ENCODE measurements around the gene KLF16.

The KLF16 gene

DNA sequence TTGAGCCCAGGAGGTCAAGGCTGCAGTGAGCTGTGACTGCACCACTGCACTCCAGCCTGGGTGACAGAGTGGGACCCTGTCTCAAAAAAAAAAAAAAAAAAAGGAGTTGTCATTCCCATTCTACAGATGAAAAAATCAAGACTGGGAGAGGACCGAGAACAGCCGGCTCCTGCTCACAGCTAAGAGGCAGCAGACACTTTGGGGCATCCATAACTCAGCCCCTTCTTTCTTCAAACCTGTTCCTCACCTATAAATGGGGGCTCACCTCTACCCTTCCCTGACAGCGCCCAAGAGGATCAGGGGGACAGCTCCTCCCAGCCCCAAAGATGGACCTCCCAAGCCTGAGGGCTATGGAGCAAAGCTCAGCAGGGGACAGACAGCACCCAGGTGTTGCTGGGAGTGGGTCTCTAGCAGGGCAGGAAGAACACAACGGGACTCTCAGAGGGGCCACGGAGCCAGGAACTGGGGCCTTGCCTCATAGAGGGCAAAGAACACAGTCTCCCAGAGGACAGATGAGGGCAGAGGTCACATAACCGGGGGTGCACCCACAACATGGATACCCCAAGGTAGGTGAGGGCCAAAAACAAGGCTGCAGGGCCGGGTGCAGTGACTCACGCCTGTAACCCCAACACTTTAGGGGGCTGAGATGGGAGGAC lies 3.4 kb upstream of the KLF16 start:
- no peak for DNase-seq

DNA sequence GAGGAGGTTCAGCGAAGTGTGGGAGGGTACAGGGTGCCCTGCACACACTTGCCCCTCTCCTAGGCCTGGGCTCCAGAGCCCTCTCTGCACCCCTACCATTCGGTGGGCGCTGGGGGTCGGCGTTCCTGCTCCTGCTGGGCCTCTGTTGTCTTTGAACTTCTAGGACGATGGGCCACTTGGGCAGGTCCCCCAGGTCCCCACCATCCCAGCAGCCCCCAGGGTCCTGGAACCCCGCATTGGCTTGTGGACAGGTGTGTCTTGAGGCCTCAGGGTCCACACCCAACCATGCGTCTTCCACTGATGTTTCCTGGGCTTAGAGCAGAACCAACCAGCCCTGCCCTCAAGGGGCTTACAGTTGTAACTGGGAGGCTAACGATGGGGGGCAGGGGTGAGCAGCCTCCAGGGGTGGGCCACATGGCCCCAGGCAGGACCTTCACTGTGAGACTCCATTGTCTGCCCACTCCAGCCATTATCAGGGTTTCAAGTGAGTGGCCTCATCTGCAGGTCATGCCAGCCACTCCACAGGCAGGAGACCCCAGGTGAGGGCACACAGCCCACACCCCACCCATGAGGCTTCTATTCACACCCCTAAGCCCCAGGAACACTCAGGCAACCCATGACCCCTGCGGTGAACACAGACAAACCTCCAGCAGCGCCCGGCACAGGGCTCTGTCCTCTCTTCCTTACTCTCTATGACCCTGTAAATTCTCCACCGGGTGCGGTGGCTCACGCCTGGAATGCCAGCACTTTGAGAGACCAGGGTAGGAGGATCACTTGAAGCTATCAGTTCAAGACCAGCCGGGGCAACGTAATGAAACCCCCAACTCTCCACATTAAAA lies 2.0 kb upstream of the KLF16 start:
- DNase-seq: no peak

DNA sequence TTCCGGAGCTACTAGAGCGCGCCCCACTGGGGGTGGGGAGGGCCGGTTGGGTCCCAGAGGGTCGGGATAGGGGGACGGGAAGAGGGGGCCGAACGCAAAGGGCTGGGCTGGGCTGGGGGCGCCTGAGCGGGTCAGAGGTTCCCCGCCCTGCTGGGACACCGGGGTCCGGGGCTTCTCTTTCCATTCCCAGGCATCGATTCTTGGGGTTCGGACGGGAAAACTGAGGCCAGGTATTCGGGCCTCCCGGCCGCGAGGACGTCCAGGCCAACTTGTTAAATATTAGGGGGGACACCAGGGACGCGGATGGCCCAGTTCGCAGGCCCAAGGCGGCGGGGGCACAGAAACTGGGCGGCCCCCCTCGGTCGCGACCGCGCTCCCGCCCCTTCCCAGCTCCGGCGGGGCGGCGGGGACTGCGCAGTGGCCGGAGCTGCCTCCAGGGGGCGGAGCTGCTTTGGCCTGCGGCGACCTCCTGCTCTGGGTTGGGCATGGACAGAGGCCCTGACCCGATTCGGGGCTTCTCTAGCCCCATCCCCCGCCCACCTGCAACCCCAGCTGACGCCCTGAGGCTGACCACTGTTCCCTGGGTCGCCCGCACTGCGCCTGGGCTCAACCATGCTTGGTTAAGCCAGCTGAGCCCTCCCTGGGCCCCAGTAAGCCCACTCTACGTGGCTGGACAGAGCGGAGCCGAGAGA lies 1.2 kb upstream of the KLF16 start:
- no peak for DNase-seq

DNA sequence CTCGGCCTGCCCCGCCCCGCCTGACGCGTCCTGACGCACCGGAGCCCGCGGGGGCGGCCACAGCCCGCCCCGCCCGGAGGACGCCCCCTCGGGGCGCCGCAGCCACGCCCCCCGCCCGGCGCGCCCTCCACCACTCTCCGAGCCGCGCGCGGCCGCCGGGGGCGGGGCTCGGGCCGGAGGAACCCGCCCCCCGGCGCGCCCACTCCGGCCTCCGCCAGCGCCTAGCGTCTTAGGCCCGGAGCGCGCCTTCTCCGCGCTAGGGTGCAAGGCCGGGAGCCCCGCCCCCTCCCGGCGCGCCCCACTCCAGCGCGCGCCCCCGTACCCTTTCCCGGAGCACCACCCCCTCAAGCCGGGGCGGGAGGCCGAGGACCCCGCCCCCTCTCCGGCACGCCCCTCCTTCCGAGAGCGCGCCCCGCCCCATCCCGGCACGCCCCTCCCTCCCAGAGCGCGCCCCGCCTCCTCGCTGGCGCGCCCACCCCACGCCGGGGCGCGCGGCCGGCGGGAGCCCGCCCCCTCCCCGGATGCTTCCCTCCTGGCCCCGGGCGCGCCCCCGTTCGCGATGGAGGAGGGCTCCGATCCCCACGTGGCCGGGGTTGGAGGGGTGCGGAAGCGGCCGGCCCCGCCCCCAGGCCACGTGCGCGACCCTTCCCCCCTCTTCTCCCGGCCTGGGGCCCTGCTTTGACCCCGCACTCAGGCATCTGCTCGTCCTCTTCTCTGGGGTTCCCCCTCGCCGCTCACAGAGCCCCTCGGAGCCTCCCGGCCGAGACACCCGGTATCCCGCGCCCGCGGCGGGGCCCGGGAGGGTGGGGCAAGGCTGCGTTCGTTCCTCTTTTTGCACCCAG lies 480 bp upstream of the KLF16 start:
- DNase-seq: peak; percentile 39

DNA sequence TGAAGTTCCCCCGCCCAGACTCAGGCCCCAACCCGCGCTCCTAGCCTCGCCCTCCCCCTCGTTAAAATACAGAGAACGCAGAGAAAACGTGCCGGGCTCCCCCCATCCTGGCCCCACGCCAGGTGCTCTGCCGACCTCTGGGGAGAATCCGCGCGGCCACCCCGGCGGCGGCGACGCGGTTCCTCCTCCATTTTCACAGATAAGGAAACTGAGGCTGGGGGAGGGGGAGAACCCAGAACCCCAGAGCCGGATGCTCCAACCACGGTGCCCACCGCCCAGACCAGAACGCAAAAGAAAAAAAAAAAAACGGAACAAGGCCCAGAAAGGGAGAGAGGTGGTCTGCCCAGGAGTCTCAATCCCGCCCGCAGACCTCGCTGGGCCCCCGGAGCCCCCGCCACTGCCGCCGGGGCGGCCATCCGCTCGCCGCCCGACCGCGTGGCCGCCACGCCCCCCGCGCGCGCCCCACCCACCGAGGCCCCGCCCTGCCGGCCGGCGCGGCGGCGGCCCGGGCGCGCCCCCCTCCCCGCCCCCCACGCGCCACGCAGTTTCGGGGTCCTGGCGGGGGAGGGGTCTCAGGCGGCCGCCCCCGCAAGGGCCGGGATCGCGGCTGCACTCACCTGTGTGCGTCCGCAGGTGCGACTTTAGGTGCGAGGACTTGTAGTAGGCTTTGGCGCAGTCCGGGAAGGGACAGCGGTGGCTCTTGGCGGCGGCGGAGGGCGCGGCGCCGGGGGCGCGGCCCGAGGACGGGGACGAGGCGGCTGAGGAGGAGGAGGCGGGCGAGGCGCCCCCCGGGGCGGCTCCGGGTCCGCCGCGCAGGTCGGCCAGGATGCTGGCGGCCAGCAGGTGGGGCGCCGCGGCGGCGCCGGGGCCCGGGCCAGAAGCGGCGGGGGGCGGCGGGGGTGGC lies 703 bp downstream of the KLF16 start:
- DNase-seq: no peak

DNA sequence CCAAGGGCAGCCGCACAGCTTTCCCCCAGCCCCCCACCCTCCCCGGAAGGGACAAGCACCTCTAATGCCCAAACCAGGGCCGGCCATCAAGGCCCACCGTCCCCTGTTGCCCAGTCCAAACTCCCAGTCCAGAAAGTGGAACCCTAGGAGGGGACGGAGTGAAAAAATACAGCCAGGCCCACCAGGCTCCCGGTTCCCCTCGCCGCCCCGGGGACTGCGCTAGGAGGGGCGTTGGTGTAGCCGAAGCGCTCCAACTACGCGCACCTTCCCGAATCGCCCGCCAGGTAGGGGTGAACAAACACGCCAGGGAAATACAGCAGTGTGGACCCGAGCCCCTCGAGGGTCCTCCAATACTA lies 1.3 kb downstream of the KLF16 start:
- no peak for DNase-seq

DNA sequence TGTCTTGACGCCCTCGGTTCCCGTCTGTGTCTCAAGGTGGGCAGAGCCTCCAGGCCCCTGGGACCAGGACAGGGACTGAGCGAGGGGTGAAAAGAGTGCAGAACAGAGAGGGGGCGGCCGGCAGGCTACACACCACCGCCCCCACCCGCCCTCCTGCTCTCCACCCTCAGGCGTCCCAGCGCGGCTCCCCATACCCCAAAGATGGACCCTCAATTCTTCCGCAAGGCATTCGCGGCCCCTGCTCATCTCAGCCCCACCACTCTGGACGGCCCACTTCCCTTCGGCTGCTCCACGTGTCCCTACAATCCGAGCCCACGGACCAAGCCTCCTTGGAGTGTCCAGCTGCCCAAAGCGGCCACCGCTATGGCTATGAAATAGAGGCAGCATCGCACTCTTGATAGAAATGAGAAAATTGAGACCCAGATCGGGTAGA lies 1.8 kb downstream of the KLF16 start:
- DNase-seq: no peak

DNA sequence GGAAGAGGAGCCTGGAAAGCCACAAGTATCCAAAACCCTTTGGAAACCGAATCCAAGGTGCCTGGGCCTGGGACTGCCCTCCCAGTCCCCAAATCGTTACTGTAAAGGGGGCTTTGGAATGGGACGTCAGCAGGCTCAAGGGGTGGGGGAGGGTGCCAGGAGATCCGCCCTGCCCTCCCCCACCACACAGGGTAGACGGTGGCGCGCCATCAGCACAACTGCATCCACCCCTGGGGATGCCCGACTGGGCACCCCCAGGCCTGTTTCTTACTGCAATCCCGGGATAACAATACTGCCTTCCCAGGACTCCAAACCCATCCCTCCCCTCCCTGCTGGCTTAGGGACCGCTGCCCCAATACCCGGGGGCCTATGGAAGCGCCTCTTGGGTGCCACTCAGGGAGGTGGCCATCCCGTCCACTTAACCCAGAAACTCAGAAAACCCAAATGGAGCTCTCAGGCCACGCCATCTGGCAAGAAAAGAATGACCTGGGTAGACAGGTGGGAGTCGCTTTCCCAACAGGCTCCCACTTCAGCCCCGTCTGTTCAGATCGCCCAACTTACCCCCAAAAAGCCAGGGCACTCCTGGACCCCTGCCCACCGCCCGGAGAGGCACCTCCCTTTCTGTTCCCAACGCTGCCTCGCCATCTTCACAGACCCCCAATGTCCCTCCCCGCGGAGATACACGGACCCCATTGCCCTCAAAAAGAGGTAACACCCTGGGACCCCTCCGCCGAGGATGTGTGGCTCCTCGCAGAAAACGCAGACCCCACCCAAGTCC lies 2.4 kb downstream of the KLF16 start:
- DNase-seq: no peak

DNA sequence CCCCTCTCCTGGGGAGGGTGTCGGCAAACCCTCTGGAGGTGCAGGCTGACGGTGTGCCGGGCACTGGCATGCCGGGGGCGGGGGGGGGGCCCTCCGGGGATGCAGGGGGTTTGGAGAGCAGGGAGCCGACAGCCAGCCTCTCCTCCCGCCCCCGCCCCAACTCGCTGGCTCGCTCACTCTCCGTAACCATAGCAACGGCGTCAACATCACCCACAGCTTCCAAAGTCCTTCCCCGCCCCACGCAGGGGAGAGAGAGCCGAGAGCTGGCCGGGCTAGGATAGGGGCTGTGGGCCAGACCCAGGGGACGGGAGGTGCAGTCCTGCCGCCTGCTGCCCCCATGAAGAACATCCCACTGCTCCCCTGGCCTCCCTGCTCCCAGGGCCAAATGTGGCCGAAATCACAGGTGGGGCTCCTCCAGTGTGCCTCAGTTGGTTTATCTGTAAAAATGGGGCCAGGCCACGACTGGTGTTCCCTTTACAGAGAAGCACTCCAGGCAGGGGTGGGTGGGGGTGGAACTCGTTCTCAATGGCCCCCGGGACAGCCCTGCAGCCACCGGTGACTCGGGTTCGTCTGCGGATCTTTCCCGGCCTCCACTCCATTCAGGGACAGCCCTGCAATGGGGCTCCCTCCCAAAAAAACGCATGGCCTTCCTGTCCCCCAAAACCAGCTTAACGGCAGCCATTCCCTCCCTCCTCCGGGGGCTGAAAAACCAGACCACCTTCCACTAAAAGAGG lies 3.2 kb downstream of the KLF16 start:
- no peak for DNase-seq

DNA sequence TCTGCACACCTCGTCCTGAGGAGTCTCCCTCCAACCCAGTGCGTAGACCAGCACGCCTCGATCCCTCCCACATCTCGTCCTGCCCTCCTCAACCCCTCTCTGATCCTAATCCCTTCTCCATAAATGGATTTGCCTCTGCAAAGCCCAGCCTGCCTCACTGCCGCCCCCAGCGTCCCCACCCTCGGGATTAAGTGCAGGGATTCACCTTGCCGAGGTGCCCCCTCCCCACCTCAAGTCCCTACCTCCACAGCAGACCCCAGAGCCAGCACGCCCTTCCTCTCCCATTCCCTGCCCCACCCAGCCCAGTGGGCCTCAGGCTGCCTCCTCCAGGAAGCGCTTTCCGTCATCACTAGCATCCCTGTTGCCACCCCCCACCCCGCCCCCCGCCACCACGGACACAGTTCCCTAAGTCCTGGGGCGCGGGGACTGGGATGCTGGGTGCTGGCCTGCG lies 4.0 kb downstream of the KLF16 start:
- no peak for DNase-seq

DNA sequence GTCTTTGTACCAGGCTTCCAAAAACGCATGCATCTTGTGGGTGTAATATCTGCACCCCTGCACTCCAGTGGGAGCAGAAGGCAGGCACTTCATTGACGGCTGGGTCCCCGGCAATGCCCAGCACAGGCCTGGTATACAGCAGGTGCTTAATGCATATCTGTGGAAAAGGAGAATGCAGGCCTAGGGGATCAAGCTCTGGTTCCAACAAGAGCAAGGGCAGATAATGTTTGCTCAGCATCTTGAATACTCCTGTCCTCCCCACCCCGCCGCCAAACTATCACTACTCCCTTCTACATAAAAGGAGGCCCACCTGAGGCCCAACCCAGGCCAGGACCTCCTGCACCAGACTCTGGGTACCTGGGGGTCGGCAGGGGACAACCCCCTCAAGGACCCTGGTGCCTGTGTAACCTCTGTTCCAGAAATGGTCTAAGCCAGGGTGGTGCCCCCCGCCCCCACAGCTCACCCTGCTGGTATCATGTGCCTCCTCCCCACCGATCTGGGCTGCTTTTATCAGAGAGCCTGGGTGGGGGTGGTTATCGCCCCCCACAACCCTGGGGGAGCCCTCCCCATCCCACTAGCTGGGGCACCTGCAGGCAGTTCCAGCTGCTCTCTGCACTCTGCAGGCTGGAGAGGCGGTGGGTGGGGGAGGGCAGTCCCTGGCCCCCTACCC lies 4.8 kb downstream of the KLF16 start:
- no peak for DNase-seq

DNA sequence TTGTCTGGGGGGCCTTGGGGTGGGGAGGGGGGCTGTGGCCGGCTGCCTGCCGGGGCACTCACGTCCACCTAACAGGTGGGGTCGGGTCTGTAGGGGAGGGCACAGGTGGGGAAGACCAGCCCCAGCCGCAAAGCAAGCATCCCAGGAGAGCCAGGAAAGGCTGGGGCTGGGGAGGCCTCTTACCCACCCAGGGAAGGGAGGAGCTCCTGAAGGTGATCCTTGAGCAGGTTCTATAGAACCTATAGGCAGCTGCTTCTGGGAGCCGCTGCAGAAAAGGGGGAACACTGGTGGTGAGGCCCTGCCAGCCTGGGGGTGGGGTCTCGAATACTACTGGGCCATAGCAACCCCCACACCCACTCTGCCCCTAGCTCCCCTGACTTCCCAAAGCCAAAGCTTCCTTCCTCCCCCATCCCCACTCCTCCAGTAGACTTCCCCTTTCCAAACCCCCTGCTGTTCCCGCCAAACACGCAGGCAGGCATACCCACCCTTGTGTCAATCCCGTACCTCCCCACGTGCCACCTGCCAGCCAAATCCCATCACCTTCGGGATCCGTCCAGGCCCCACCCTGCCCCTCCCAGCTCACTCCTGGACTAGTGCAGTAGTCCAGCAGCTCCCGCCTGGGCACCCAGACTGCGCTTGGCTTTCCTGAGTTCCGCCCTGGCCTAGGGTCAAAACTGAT lies 5.6 kb downstream of the KLF16 start:
- no peak for DNase-seq

DNA sequence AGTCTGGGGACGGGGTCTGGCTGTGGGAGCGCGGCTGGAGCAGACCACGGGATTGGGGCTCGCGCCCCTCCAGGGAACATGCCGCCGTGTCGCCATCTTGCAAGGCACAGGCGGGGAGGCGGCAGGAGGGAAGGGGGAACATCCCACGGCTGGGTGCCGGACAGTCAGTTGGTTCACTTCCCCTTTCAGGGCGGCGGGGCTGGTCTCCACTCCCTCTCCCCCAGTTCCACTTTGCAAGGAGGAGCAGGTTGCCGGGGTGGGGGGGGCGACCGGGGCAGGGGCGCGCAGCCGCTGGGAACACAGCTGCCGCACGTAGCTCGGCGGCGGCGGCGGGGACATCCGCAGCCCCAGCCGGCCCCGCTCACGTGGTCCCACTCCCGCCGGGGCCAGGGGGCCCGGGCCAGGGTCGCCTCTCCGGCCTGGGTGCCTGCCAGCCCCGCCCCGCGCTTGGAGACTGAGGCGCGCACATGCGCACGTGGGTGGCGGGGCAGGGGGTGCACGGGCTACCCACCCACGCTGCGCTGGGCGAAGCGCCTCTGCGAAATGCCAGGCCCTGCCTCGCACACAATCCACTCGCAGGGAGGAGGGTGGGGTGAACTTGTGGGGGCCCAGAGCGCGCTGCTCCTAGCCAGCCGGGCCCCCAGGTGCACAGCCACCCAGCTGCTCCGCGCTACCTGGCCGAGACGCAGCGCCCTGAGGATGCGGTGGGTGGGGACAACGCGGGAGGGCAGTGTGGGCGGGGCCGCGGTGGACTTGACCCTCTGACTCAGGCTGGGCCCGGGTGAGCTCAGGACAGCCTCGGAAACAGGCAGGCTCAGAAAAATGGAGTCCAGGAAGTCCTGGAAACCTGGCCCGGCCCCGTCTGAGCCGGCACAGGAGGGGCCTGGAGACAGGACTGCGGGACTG lies 6.4 kb downstream of the KLF16 start:
- DNase-seq: no peak

DNA sequence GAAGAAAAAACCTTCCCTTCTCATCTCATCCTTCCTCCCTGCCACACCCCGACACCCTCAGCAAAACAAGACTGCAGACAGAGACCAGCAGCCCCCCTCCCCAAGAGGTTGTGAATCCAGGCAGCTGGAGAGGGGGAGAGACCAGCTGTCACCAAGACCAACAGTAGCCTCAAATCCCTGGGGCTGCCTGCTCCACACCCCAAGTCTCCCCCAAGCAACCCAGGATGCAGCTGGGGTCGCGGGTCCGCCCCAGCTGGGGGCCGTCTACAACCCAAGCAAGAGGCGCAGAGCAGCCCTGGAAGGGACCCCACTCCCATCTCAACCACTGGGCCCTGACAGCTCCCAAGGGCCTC lies 7.1 kb downstream of the KLF16 start:
- no peak for DNase-seq

DNA sequence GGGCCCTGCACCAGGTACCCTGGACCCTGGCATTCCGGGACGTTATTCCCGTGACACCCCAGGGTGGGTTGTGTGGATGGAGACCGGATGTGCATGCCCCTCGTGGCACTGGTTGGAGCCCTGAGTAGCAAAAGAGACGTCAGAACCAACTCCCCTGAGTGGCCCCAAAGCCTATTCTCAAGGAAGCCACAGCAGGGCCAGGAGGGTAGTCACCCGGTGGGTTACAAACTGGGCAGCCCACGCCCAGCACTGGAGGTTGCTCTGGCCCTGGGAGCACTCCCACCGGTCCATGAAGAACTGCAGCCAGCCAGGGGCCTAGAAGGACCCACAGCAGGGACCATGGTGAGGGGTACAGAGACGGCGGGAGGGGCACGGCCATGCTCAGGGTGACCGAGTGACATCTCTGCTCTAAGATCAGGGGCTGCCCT lies 7.5 kb downstream of the KLF16 start:
- no peak for DNase-seq

DNA sequence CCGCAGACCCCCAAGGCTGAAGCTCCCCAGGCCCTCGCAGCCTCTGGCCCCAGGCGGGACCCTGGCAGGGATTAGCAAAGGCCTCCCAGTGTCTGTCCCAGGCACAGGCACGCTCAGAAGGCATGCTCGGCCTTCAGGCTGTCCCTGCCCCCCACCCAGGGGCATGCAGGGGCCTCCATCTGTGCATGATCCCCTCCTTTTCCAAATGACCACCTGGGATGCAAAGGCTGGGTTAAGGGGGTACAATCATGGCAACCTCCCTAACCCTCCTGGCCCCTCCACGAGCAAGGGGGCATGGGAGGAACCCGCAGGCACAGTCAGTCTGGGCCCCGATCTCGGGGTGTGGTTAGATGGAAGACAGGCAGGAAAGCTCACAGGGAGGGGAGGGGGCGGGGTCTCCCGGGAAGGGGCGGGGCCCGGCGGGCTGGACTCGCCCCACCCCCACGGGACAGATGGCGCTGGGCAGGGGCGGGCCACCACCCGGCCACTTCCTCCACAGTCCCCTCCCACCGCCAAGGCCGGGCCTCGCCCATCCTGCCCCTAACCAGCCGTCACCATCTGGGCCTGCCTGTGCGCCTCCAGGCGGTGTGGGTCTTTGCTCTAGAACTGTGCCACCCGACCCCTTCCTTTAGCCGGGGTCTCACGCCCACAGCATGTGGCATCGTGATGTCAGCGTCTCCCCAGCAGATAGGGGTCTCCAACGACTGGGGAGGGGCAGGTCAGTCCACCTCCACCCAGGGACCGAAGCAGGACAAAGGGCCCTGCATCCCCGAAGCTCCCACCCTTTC lies 8.1 kb downstream of the KLF16 start:
- peak; percentile 32 for DNase-seq

DNA sequence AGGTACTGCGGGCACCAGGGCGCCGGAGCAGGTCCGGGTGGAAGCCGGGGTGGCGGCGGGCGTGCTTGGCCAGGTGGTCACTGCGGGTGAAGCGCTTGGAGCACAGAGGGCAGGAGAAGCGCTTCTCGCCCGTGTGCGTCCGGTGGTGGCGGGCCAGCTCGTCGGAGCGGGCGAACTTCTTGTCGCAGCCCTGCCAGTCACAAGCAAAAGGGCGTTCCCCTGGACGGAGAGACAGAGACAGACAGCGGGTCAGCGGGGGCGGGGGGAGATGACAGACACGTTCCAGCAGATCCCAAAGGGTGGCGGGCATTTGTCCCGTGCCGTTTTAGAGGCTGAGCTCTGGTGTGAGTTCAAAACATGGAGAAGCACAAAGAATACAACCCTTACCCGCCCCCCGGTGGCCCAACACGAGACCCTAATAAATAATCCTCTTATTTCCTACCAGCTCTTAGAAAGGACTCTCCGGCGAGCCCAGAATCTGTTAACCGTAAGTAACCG lies 8.8 kb downstream of the KLF16 start:
- DNase-seq: no peak

All from SHP77 treated with DMSO at 0.1 percent for 48 hours (cell line).